GM19468 (cell line): Measurements from ENCODE around the gene C1orf141.
"Not testable (repeated sequence)": the region's sequence is repeated elsewhere in the genome, so short reads cannot be mapped to it uniquely, and the experiment has no call there.

ENCODE experiments used
- ATAC-seq: cut with Tn5 transposase; IDR thresholded peaks from one replicate; pipeline ENCODE4 v1.9.1; 2021; ENCODE audit warnings: mild to moderate bottlenecking, moderate library complexity, moderate number of reproducible peaks; ENCODE audit not compliant: unreplicated experiment; ENCODE audit errors: extremely low read depth

The C1orf141 gene

GRCh38 chr1:67144696-67145095, 9.9 kb upstream of the C1orf141 start:
- ATAC-seq = no peak

- ATAC-seq = no peak
Measured at GRCh38 chr1:67143966-67144365, 9.2 kb upstream of the C1orf141 start.

- no peak for ATAC-seq
Measured at GRCh38 chr1:67142931-67143330, 8.2 kb upstream of the C1orf141 start.

GRCh38 chr1:67141832-67142231, 7.1 kb upstream of the C1orf141 start:
- not testable (repeated sequence) for ATAC-seq

- no peak for ATAC-seq
Measured at GRCh38 chr1:67140460-67140859, 5.7 kb upstream of the C1orf141 start.

DNA sequence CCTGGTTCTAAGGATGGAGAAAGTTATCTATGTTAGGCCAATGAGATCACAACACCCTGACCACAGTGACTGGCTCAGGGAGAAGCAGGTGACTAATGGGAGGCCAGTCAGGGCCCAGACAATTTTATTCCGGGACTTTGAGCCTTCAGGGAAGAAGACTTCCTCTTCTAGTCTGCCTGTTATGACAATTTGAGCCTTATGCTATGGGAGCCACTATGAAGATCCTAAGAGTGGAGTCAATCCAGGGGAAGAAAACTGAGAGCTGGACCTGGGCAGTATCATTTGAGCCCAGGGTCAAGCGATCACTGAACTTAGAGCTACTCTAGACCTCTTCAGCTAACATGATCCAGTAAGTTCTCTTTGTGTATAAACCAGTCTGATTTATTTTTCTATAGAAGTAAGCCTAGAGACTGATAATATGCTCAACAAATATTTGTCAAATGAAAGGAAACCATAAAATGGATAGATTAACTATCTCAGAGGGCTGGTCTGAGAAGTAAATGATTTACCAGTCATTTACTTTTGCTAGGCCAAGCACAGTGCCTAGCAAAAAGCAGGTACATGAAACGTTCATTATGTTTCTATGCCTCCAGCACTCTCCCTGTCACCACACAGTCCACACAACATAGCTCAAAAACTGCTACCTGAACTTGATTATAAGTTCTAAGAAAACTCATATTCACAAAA, 4.2 kb upstream of the C1orf141 start:
- ATAC-seq = no peak

DNA sequence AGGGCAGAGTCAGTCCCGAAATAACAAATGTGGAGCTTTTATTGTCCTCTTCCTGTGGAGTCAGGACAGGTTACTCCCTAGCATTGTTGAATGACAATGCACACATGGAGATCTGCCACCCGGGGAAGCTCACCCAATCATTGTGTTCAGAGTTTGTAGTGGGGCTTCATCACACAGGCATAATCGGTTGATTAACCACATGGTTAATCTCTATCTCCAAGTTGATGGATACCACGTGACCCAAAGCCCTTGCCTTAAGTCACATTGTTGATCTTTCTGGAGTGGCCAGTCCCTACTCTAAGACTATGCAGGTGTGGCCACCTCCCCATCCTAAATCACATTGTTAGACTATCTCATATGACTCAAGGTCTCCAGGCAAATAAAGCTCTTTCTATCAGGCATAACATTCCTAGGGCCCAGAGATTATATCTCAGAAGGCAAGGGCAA, 2.6 kb upstream of the C1orf141 start:
- ATAC-seq = no peak

DNA sequence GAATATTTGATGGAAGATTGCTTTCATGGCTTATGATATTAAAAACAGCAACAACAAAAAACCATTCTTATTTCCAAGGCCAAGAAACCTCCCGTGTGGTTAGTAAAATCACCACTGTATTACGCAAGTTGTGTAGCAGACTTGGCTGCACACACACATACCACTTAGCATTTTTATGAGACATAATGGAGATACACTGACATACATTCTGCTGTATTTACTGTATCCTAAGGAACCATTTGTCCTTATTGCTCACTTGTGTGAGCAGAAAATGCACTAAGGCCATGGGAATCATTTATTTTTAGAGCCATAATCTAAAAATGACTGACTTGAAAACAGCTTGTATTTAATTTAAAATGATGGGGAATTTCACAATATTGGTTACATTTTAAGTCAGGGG, 584 bp upstream of the C1orf141 start:
- no peak for ATAC-seq

GRCh38 chr1:67133177-67133576, 1.6 kb downstream of the C1orf141 start:
- ATAC-seq = no peak

GRCh38 chr1:67130673-67131072, 4.1 kb downstream of the C1orf141 start:
- no peak for ATAC-seq

DNA sequence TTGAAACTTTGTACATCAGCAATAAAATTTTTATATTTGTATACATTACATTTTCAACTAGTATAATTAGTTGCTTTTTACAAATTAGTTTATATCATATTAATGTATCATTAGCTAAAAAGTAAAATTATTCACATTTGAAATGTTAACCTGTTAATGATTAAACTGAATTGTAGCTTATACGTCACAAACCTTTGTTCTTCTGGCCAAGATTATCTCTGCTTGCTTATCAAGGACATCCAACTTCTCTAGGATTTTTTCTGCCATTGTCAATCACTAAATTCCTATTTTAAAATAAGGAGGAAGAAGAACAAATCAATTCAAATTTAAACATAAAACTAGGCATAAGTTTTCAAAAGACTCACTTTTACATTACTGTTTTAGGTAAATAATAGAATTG, 7.8 kb downstream of the C1orf141 start:
- ATAC-seq = no peak

DNA sequence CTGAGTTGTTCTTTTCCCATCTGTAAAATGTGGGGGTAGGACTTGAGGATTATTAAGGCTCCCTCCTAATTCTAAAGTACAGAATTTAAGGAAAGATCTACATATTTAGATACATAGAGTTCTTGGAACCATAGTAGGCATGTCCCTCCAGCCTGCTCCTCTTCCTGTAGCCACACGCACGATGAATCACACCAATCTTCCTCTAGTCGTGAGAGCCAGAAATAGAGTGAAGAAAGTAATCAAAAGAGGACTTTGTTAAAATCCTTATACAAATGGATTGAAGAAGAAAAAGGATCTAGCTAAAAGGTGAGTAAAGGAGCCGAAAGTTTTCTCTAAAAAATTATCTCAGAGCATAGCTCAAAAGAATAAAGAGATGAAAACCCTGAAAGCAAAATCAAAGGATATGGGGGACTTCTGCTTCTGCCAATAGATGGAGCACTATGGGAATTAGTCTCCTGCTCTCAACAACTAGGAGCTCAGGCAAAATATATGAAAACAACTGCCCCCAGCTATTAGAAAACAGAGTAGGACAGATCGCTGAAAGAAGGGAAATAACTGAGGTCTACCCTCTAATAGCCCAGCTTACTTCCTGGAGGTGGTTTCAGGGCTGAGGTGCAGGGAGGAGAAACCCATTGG, 8.5 kb downstream of the C1orf141 start:
- no peak for ATAC-seq

GRCh38 chr1:67124455-67124854, 10.3 kb downstream of the C1orf141 start:
- ATAC-seq = no peak

- no peak for ATAC-seq
Measured at GRCh38 chr1:67120855-67121619, 13.7 kb downstream of the C1orf141 start.

DNA sequence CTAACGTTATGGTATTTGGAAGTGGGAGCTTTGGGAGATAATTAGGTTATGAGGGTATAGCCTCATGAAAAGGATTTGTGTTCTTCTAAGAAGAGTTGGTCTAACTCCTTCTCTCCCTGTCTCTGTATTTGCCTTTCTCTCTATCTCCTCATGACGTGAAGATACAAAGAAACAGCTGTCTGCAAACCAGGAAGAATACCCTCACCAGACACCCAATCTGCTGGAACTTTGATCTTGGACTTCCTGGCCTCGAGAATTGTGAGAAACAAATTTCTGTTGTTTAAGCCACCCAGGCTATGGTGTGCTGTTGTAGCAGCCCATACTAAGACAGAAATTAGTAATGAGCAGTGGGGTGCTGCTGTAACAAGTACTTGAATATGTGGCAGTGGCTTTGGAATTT, 16.1 kb downstream of the C1orf141 start:
- no peak for ATAC-seq

GRCh38 chr1:67118191-67118590, 16.6 kb downstream of the C1orf141 start:
- ATAC-seq = no peak

GRCh38 chr1:67114162-67114561, 20.6 kb downstream of the C1orf141 start:
- no peak for ATAC-seq

GRCh38 chr1:67110352-67110751, 24.4 kb downstream of the C1orf141 start:
- ATAC-seq = peak; percentile 64

DNA sequence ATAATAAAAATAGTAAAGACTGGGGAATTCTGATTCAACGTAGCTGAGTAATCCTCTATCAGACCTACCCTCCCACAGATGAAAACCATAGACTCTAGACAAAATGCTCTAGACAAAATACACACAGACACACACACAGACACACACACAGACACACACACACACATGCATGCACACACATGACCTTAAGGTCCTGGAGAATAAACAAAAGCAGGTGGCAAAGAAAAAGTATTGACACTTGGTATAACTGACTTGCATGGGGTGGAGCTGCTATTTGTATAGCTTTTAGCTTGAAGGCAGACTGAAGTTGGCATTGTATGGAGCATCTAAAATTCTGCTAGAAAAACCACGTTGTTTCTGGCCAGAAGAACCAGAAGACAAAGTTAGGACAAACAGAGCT, 29.3 kb downstream of the C1orf141 start:
- no peak for ATAC-seq

DNA sequence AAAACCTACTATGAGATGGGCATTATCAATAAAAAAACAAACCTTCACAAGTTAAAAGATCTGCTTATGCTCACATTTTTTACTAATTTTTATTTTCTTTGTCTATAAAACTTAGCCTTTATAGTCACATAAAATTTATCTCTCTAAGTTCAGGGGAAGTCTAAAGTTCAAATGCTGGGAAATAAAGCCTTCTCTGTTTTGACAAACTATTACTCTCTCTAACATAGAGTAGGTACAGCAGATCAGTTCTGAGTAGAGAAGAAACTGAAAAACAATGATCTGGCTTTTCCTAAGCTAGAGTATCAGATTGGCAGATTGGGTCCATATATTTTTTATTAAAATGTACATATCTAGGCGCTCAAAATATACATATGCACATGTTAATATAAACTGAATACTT, 31.2 kb downstream of the C1orf141 start:
- no peak for ATAC-seq

- ATAC-seq = no peak
Measured at GRCh38 chr1:67100833-67101232, 33.9 kb downstream of the C1orf141 start.
